Epithelial cell of esophagus (primary cell): ENCODE measurements around the gene ADPRM.

ENCODE experiments used
- DNase-seq: peaks from one replicate; pipeline ENCODE4 v3.0.0; 2010; ENCODE audit warnings: low read depth
- H3K4me3 ChIP-seq: 2 replicates; pipeline ENCODE4 v1.5.1; 2011; ENCODE audit warnings: mild to moderate bottlenecking, low read length, control low read depth
- CTCF ChIP-seq: IDR thresholded peaks from 2 replicates; pipeline ENCODE4 v1.5.1; 2011; ENCODE audit warnings: low read depth, mild to moderate bottlenecking, low read length, control low read depth, inconsistent platforms; ENCODE audit not compliant: insufficient read depth; ENCODE audit errors: missing control alignments

ADPRM gene

DNA sequence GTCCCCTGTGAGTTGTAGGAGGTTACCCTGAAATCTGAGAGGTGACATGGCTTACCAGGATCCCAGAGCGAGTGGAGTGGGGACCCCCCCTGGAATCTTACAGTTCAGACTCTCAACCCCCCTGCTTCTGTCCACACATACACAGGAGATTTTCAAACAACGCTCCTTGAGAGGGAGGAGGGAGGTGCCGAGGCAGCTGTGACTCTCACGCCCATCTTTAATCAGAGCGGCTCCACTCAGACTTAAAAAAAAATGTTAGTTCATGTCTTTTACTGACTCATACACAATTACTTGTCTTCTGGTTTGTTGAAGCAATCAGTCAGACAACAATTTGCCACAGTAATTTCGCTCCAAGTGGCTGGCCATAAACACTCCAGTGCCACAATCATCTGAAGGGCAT is 47.8 kb downstream of the ADPRM start:
- TF ChIP-seq CTCF = no peak
- DNase-seq = peak; percentile 50
- no peak overlapping the region for H3K4me3 ChIP-seq

DNA sequence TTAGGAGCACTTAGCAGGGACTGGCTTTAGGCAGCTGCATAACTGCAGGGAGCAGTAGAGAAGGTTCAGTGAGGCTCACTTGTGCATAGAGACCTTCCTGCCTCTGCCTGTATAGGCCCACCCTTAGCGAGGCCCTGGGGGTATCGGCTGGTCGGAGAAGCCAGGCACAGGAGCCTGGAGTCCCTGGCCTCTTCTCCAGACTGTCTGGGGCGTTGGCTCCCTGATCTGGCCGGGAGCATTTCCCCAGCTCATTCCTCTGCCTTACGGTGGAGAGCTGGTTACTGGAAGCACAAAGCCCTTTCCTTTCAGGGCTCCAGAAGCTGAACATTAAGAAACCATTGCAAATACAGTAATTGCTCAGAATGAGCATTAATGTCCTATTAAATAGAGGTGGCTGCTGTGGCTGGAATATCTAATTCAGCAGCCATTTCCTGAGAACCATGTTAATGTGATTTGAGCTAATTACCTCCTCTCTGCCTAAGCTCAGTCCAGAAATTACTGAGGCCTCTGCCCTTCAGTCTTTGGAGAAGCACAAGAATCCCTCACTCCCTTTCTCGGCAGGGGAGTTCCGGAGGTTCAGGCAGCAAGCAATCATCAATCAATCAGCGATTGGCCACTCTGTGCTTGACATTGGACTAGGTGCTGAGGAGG is 51.3 kb downstream of the ADPRM start:
- no peak for TF ChIP-seq CTCF

GRCh38 chr17:10750210-10750609 is 52.8 kb downstream of the ADPRM start:
- no peak for DNase-seq
- H3K4me3 ChIP-seq = no peak overlapping the region
- TF ChIP-seq CTCF = no peak

More for the DNA sequence above, 51.3 kb downstream of the ADPRM start:
- no peak overlapping the region for H3K4me3 ChIP-seq
- DNase-seq = no peak

DNA sequence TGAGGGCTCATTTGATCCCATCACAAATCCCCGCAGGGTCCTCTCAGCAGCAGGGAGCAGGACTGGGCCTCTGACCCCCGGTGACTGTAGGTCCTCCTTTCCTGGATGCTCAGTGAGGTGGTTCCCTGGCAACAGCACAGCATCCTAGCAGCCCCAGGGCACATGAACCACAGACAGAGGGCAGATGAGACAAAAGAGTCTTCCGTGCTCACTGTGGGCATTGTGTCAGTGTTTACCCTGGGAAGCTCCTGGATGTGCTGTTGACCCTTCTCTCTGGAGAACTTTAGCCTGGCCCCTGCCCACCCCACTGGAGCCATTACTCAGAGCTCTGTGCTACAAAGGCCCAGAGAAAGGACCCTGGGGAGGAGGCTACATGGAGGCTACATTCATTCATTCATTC is 54.2 kb downstream of the ADPRM start:
- H3K4me3 ChIP-seq = no peak overlapping the region
- no peak for TF ChIP-seq CTCF
- DNase-seq = no peak

GRCh38 chr17:10752696-10753095 is 55.3 kb downstream of the ADPRM start:
- TF ChIP-seq CTCF = no peak
- DNase-seq = no peak
- no peak overlapping the region for H3K4me3 ChIP-seq

- H3K4me3 ChIP-seq = no peak overlapping the region
- peak; percentile 45 for TF ChIP-seq CTCF
- DNase-seq = peak; percentile 22
These were observed 56.7 kb downstream of the ADPRM start for GRCh38 chr17:10754109-10754508.
